ENCODE data around the gene ZC3H18.

ZC3H18 gene

DNA sequence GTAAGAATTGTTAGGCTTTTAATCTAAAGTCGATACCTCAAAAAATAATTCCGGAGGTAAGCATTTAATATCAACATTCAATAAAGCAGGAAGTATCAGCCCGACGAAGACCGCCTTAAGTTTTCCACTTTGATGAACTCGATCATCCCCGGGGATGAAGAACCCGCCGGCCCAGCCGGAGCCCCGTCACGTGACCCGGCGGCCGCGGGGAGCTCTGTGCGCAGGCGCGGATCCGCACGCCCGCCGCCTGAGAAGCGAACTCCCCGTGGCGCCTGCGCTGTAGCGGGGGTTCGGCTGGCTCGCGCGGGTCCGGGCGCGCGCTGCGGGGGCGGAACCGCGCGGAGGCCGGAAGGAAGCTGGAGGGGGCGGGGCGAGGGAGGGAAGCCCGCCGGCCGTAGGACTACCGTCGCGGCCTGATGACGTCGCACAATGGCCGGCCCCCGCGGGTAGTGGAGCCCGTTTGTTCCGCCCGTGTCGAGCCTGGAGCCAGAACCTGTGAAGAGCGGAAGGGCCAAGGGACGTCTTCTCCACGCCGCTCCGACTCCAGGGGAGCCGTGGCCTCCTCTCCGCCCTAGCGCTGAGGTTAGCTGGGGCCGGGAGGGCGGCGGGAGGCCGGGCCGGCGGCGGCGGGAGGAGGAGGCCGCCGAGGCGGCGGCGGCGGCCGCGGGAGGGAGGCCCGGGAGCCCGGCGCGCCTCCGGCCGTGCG, at the start of gene ZC3H18:
Gene ZC3H18, plus strand, starts transcription at position 419 of the 706 bp plus-strand sequence. CDS start 6,721 bp downstream, outside the sequence.
- H3K27me3 ChIP-seq, result no peaks in the 10 kb centered on the region
- H3K4me3 ChIP-seq, result peak within 1 kb of the TSS; percentile 74 to 91
- H3K36me3 ChIP-seq, result peaks cover 0 to 15% (median 9%) of the 10 kb centered on the region in 3 donors
- no peaks in the 10 kb centered on the region for H3K9me3 ChIP-seq
- DNase-seq, result peak; percentile 92 to 98
- no peak for TF ChIP-seq CTCF (IDR thresholded peaks at IDR 0.05)
- H3K27ac ChIP-seq, result peak within 1 kb of the TSS; percentile 69 to 81
- H3K4me1 ChIP-seq, result peaks cover 0 to 30% (median 23%) of the 10 kb centered on the region in 4 donors
- intact Hi-C loops (cut with DNase I; ENCODE audit: low total_unique reads), result loop anchor here (5.0 to 10.0 kb wide), 2 partner anchors 245 to 613 kb away; partner anchors contain the start of gene APRT

GRCh38 chr16:88521674-88522073, 48.5 kb upstream of the ZC3H18 start:
- H3K9me3 ChIP-seq, result no peaks in the 10 kb centered on the region
- no peaks in the 10 kb centered on the region for H3K36me3 ChIP-seq
- no peak for TF ChIP-seq CTCF (IDR thresholded peaks at IDR 0.05)
- DNase-seq, result no peak
- no peak overlapping the region for H3K4me3 ChIP-seq
- intact Hi-C loops (cut with DNase I; ENCODE audit: low total_unique reads), result no loop called here
- H3K27ac ChIP-seq, result no peak overlapping the region
- peaks cover 0 to 13% (median 0%) of the 10 kb centered on the region in 4 donors for H3K4me1 ChIP-seq
- peaks cover 0 to 65% of the 10 kb centered on the region in 2 donors for H3K27me3 ChIP-seq

DNA sequence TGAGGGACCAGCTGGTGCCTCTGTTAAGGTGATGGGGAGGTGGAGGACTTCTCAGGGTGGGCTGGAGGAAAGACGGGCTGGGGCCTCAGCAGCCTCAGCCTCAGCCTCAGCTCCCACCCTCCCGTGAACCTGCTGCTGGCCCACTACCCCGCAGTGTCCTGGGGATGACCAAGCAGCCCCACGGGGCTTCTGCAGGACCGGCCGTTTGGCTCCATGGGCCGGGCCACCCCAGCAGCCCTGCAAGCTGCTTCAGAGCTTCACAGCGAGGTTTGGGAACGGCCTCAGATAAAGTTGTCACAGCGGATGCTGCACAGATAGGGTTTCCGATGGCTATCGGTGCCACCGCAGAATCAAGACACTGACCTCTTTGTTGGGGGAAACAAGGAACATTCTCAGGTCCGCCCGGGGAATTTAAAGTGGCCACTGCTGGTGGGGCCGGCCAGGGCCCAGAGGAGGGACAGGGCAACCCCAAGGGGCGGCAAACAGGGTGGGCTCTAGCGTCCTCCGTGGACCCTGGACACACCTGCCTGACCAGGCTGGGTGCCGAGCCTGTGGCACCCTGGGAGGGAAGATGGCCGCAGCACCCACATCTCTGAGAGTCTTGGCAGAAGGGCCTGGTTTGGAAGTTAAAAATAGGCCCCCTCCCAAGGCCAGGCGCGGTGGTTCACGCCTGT, 47.8 kb upstream of the ZC3H18 start:
- H3K4me1 ChIP-seq, result peaks cover 0 to 20% (median 2%) of the 10 kb centered on the region in 4 donors
- TF ChIP-seq CTCF (IDR thresholded peaks at IDR 0.05), result no peak
- intact Hi-C loops (cut with DNase I; ENCODE audit: low total_unique reads), result no loop called here
- H3K9me3 ChIP-seq, result no peaks in the 10 kb centered on the region
- no peak overlapping the region for H3K27ac ChIP-seq
- H3K27me3 ChIP-seq, result peaks cover 0 to 66% of the 10 kb centered on the region in 2 donors
- H3K4me3 ChIP-seq, result no peak overlapping the region
- no peak for DNase-seq
- no peaks in the 10 kb centered on the region for H3K36me3 ChIP-seq

GRCh38 chr16:88523309-88524161, 46.7 kb upstream of the ZC3H18 start:
- peaks cover 0 to 24% (median 4%) of the 10 kb centered on the region in 4 donors for H3K4me1 ChIP-seq

More at GRCh38 chr16:88523309-88524161, 46.7 kb upstream of the ZC3H18 start:
- no peak overlapping the region for H3K27ac ChIP-seq
- no peak overlapping the region for H3K4me3 ChIP-seq
- intact Hi-C loops (cut with DNase I; ENCODE audit: low total_unique reads), result no loop called here
- no peaks in the 10 kb centered on the region for H3K9me3 ChIP-seq
- no peak for TF ChIP-seq CTCF (IDR thresholded peaks at IDR 0.05)
- H3K27me3 ChIP-seq, result peaks cover 0 to 70% of the 10 kb centered on the region in 2 donors
- H3K36me3 ChIP-seq, result no peaks in the 10 kb centered on the region
- DNase-seq, result no peak
